Measurements from ENCODE around the gene MATN4.

DNA sequence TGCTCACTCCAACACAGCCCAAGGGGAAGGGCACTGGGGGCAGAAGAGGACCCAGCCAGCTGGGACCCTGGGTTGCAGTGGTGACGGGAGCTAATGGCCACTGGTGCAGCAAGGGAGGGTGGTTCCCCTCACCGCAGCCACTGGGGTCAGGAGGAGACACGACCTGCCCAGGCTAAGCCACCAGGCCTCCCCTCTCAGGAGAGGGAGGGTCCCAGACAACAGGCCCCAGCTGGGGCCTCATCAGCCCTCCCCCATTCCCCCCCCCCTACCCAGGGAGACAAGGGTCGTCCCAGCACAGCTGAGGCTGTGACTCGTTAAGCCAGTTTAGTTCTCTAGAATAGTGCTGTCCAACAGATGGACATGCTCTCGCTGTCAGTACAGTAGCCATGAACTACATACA lies 17.3 kb upstream of the MATN4 start:
- TF ChIP-seq POLR2A (IDR thresholded peaks at IDR 0.05) = no peak
- TF ChIP-seq, protein P1, sequence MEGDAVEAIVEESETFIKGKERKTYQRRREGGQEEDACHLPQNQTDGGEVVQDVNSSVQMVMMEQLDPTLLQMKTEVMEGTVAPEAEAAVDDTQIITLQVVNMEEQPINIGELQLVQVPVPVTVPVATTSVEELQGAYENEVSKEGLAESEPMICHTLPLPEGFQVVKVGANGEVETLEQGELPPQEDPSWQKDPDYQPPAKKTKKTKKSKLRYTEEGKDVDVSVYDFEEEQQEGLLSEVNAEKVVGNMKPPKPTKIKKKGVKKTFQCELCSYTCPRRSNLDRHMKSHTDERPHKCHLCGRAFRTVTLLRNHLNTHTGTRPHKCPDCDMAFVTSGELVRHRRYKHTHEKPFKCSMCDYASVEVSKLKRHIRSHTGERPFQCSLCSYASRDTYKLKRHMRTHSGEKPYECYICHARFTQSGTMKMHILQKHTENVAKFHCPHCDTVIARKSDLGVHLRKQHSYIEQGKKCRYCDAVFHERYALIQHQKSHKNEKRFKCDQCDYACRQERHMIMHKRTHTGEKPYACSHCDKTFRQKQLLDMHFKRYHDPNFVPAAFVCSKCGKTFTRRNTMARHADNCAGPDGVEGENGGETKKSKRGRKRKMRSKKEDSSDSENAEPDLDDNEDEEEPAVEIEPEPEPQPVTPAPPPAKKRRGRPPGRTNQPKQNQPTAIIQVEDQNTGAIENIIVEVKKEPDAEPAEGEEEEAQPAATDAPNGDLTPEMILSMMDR (IDR thresholded peaks at IDR 0.05) = no peak
- no peak for TF ChIP-seq POLR2AphosphoS5 (IDR thresholded peaks at IDR 0.05)

Data from prostate gland (tissue), 2 donors.